PFSK-1 (cell line): ENCODE results near the gene IRF4.

Source experiments
- FOXP2 ChIP-seq: optimal IDR thresholded peaks from 2 replicates; pipeline ENCODE3; 2011; ENCODE audit warnings: borderline replicate concordance, control low read depth, inconsistent platforms; ENCODE audit not compliant: insufficient read depth; ENCODE audit errors: extremely low read length, extremely low read depth
- POLR2AphosphoS5 ChIP-seq: IDR thresholded peaks from 2 replicates; pipeline ENCODE4 v1.6.1; 2012; ENCODE audit warnings: low read depth, mild to moderate bottlenecking, control low read depth, low read length, moderate library complexity
- SIN3A ChIP-seq: IDR thresholded peaks from 2 replicates; pipeline ENCODE4 v1.6.1; 2012; ENCODE audit warnings: mild to moderate bottlenecking, low read length, moderate library complexity, borderline replicate concordance; ENCODE audit not compliant: insufficient read depth
- TAF1 ChIP-seq: IDR thresholded peaks from 2 replicates; pipeline ENCODE4 v1.6.1; 2012; ENCODE audit warnings: low read length, control low read depth, borderline replicate concordance; ENCODE audit not compliant: insufficient read depth
- TF ChIP-seq, protein P1 (sequence below), 2 experiments: IDR thresholded peaks; 2 replicates each; pipeline versions ENCODE4 v1.6.1 to v1.8.0; 2011 to 2012; ENCODE audit warnings: low read depth in 2 of 2, low read length in 2 of 2, control low read depth in 1 of 2, inconsistent platforms in 1 of 2, mild to moderate bottlenecking in 1 of 2, moderate library complexity in 1 of 2; ENCODE audit not compliant: insufficient read depth in 1 of 2

Gene IRF4

DNA sequence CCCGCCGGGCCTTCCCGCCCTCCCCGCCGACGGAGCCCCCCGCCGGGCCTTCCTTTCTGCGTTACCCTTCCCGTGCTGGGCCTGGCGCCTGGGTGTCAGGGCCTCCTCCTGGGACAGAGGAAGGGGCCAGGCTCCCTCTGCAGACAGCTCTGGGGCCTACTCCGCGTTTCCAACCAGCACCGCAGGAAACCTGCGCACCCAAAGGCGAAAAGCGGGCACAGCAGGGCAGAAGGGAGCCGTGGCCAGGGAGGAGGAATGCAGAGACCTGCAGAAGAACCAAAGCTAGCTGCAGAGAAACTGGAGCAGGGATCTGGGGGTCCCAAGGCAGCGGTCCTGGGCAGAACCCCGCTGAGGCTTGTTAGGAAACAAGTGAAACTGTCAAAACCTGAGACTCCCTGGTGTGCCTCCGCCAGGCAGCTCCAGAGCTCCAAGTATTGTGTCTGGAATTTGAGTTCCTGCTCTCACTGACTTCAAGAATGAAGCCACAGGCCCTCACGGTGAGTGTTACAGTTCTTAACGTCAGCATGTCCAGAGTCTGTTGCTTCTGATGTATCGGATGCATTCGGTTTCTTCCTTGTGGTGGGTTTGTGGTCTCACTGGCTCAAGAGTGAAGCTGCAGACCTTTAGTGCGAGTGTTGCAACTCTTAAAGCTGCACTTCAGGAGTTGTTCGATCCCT is 33.3 kb downstream of the IRF4 start:
- TF ChIP-seq TAF1 (no peak), SIN3A (no peak), FOXP2 (no peak), POLR2AphosphoS5 (no peak)
- TF ChIP-seq, protein P1, sequence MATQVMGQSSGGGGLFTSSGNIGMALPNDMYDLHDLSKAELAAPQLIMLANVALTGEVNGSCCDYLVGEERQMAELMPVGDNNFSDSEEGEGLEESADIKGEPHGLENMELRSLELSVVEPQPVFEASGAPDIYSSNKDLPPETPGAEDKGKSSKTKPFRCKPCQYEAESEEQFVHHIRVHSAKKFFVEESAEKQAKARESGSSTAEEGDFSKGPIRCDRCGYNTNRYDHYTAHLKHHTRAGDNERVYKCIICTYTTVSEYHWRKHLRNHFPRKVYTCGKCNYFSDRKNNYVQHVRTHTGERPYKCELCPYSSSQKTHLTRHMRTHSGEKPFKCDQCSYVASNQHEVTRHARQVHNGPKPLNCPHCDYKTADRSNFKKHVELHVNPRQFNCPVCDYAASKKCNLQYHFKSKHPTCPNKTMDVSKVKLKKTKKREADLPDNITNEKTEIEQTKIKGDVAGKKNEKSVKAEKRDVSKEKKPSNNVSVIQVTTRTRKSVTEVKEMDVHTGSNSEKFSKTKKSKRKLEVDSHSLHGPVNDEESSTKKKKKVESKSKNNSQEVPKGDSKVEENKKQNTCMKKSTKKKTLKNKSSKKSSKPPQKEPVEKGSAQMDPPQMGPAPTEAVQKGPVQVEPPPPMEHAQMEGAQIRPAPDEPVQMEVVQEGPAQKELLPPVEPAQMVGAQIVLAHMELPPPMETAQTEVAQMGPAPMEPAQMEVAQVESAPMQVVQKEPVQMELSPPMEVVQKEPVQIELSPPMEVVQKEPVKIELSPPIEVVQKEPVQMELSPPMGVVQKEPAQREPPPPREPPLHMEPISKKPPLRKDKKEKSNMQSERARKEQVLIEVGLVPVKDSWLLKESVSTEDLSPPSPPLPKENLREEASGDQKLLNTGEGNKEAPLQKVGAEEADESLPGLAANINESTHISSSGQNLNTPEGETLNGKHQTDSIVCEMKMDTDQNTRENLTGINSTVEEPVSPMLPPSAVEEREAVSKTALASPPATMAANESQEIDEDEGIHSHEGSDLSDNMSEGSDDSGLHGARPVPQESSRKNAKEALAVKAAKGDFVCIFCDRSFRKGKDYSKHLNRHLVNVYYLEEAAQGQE (IDR thresholded peaks at IDR 0.05; ENCODE audit: insufficient read depth in 1 of 2, low read depth in 2 of 2, low read length in 2 of 2): no peak

DNA sequence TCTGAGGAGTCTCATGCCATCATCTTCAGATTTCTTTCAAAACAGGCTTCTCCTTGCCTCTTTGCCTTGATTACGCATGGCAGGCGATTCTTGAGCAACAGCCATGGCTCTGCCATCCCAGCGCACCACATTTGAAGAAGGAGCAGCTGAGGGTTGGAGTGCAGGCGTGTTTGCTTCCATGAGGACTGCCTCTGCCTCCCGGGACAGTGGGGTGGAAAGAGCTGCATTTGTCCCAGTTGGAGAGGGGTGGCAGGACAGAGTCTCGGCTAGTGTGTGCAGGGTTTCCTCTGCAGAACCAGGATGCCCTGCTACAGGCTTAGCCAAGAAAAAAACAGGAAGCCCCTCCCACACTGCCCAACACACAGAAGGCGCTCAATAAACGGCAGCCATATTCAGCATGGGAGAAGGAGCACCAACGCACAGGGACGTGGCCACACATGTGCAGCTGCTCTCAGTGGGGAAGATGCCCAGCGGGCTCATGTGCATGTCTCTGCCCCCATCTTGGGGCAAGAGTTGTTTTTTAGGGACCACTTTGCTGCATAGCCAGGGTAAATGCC is 36.6 kb downstream of the IRF4 start:
- TF ChIP-seq, protein P1 (IDR thresholded peaks at IDR 0.05; ENCODE audit: insufficient read depth in 1 of 2, low read depth in 2 of 2, low read length in 2 of 2): no peak
- no peak for TF ChIP-seq POLR2AphosphoS5
- TF ChIP-seq SIN3A: no peak
- no peak for TF ChIP-seq TAF1
- no peak for TF ChIP-seq FOXP2

DNA sequence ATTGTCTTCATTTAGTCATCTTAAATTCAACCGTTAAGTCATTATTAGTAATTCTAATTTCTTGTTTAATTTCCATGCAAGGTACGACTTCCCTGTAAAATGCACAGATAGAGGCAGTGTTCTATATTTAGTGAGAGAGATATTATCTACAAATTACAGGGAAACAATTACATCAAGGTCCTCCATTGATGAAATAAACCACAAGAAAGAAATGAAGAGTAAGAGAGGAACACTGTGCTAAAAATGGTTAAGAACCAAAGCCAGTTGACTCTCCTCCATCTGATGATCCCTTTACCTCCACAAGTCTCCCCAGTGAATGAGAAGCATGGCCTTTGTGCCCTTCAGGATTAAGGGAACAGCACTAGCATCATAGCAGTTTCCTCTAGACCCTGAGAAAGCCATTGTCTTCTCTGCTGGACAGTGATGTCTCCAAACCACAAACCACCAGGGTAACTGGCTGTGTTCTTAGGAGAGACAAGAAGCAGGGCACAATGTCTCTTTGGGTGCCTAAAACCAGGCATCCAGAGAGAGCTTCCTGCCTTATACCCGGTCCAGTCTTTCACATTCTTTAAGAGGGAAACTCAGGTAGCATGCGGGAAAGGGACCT is 38.1 kb downstream of the IRF4 start:
- TF ChIP-seq POLR2AphosphoS5 (no peak), FOXP2 (no peak), SIN3A (no peak)
- TF ChIP-seq, protein P1 (IDR thresholded peaks at IDR 0.05; ENCODE audit: insufficient read depth in 1 of 2, low read depth in 2 of 2, low read length in 2 of 2): no peak

DNA sequence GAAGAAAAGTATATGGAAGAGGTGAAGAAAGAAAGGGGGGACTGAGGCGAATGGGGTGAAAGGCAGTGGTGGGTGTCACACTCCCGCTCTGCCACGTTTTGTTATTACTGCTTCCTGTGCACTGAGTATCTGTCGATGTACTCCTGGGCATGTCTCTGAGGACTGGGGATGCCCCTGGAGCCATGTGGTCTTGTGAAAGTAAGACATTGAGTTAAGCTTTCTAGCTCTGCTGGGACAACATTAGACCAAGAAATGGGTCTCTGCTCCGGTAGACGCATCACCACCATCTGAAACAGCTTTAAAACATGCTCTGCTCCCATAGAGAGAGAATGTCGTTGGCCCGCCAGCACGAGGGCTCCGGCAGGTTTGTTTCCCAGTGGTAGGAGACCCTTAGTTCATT is 40.0 kb downstream of the IRF4 start:
- TF ChIP-seq, protein P1 (IDR thresholded peaks at IDR 0.05; ENCODE audit: insufficient read depth in 1 of 2, low read depth in 2 of 2, low read length in 2 of 2): no peak
- no peak for TF ChIP-seq TAF1
- TF ChIP-seq FOXP2: no peak
- no peak for TF ChIP-seq SIN3A
- TF ChIP-seq POLR2AphosphoS5: no peak

DNA sequence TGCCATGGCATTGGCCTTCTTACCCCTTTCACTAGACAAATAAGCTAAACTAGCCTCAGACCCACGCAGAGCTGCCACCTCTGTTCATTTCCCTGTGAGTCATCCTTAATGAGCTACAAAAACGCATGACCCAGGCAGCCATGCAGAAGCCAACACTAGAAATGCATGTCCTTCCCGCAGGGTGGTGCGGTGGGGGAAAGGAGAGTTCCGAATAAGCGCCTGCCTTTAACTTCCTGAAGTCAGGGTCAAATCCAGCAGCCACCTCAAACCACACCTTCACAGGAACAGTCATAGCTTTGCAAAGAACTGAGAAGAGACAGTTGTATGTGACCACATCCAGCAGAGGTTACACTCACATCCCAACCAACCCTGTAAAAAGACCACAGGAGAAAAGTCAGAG is 40.4 kb downstream of the IRF4 start:
- TF ChIP-seq, protein P1 (IDR thresholded peaks at IDR 0.05; ENCODE audit: insufficient read depth in 1 of 2, low read depth in 2 of 2, low read length in 2 of 2): no peak
- TF ChIP-seq POLR2AphosphoS5 (no peak), TAF1 (no peak), FOXP2 (no peak), SIN3A (no peak)
